ENCODE measurements around the gene ADTRP. TPM values are rescaled to one million over a fixed set of nuclear protein-coding genes. Genes with fewer than 3 reads are reported as not detected.

The ADTRP gene
- total RNA-seq, 4 donors from 2014 or later = 0.38 to 0.68 (median 0.55) TPM

- TF ChIP-seq CTCF (IDR thresholded peaks at IDR 0.05; ENCODE audit: low read depth) = no peak
Observed at GRCh38 chr6:11804135-11804534, 25.5 kb upstream of the ADTRP start.

DNA sequence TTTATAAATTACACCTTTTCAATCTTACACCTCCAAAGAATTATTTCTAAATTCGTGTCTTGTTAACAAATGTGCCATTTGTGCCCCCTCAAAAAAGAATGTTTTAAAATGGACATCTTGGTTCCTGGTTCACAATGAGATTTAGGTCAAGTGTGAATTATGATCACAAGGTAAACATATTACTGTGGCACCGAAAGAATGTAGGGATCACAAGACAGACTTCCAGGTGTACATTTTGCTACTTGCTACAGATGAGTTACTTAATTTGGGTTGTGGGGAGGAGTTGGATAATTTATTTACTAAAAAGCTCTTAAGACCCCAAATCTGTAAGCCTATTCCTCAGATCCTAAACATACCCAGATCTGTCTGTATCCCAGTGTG, 25.0 kb upstream of the ADTRP start:
- no peak for TF ChIP-seq CTCF (IDR thresholded peaks at IDR 0.05; ENCODE audit: low read depth)

- TF ChIP-seq CTCF (IDR thresholded peaks at IDR 0.05; ENCODE audit: low read depth) = no peak
Observed at GRCh38 chr6:11802886-11803590, 24.4 kb upstream of the ADTRP start.

DNA sequence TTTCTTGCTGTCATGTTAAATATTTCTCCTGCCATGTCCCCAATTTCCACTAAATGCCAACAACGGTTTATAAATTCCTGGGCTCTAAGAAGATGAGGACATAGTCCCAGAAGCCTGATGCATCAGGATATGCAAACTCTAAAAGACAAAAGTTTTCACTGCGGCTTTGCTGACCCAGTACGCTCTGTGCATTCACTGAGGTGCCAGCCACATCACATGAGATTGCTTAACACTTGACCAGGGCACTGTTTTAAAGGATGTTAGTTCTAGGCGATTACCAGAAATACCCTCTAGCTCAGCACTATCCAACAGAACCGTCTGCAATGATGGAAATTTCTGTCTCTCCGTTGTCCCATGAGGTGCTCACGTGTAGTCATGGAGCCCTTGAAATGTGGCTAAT, 19.9 kb upstream of the ADTRP start:
- TF ChIP-seq CTCF (IDR thresholded peaks at IDR 0.05; ENCODE audit: low read depth) = no peak

DNA sequence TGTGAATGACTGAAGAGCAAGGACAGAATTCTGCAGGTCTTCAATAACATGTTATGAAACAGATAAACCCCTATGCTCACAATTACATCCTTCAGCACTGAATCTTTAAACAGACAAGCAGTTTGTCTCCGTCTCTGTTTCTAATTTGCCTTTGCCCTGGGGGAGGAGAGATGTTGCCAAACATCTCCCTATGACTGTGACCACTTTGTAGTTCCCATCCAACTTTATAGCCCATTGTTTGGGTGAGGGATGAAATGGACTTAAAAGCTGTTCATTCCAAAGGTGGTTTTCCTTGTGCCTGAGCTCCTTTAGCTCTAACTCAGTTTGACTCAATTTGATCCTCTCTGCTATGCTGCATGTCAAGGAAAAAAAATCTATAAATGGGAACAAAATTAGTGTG, 19.5 kb upstream of the ADTRP start:
- TF ChIP-seq CTCF (IDR thresholded peaks at IDR 0.05; ENCODE audit: low read depth) = no peak

DNA sequence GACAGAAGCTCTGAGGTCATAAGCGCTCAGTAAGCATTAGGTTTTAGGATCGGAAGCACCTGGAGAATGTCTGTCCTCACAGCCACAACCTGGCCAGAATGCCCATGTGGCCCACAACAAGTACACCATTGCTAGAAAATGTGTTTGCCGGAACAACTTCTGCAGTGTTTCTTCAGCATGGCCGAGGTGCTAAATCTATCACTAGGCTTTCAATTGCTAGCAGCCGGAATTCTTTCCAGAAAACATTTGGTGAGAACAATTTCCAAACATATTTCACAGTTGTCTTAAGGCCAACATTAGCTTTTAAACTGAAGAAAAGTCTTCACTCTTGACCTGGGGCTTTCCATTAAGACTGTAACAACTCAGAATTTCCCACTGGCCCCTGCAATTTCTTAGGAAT, 18.2 kb upstream of the ADTRP start:
- no peak for TF ChIP-seq CTCF (IDR thresholded peaks at IDR 0.05; ENCODE audit: low read depth)

GRCh38 chr6:11795403-11795802, 16.8 kb upstream of the ADTRP start:
- TF ChIP-seq CTCF (IDR thresholded peaks at IDR 0.05; ENCODE audit: low read depth) = no peak
